ENCODE measurements around the gene CCL15. TPM values are rescaled to one million over a fixed set of nuclear protein-coding genes. Genes with fewer than 3 reads are reported as not detected.
"Not testable (repeated sequence)": the region's sequence is repeated elsewhere in the genome, so short reads cannot be mapped to it uniquely, and the experiment has no call there.

The CCL15 gene
- polyA plus RNA-seq, 3 donors = 0.07 TPM; not detected in 2

GRCh38 chr17:36000732-36001109 is 632 bp downstream of the CCL15 start:
- 75 to 83% (median 80%) methylated on average over 6 of the region's 6 CpGs for WGBS, 3 donors
- H3K27ac ChIP-seq (ENCODE audit: low read depth, low read length) = no peak overlapping the region

- WGBS, 3 donors = 65 to 77% (median 71%) methylated on average over 1 of the region's 1 CpG
- no peak overlapping the region for H3K27ac ChIP-seq (ENCODE audit: low read depth, low read length)
Observed at GRCh38 chr17:35998756-35999155, 2.6 kb downstream of the CCL15 start.

DNA sequence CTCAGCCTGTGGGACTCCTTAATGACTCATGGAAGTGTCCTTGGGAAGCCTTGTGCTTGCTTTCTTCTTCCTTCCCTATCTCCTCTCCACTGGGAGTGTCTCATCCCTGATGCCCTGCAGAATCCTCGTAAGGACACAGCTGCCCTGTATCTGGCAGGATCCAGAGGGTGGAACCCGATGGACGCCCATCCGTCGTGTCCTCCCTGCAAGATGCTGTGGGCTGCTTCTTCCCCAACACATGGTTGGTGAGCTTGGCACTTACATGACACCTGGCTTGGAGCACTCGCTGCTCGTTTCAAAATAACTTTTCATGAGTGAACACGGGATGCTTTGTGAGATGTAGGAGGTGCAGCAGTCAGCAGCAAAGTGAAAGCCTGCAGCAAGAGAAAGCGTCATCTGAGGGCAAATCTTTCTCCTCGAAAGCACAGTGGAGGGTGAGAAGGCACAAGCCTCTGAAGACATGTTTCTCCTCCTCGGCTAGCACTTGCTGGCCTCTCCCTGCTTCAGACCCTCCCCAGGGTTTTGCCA is 3.3 kb downstream of the CCL15 start:
- 77 to 79% (median 77%) methylated on average over 11 of the region's 11 CpGs for WGBS, 3 donors
- no peak overlapping the region for H3K27ac ChIP-seq (ENCODE audit: low read depth, low read length)

DNA sequence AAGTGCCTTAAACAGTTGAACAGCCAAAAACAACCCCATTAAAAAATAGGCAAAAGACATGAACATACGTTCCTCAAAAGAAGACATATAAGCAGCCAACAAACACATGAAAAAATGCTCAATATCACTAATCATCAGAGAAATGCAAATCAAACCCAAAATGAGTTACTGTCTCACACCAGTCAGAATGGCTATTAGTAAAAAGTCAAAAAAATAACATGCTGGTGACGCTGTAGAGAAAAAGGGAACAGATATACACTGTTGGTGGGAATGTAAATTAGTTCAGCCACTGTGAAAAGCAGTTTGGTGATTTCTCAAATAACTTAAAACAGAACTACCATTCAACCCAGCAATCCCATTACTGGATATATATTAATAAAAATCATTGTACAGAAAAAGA is 6.0 kb downstream of the CCL15 start:
- H3K27ac ChIP-seq (ENCODE audit: low read depth, low read length) = not testable (repeated sequence)
- WGBS, 3 donors = 84 to 90% (median 85%) methylated on average over 2 of the region's 2 CpGs

DNA sequence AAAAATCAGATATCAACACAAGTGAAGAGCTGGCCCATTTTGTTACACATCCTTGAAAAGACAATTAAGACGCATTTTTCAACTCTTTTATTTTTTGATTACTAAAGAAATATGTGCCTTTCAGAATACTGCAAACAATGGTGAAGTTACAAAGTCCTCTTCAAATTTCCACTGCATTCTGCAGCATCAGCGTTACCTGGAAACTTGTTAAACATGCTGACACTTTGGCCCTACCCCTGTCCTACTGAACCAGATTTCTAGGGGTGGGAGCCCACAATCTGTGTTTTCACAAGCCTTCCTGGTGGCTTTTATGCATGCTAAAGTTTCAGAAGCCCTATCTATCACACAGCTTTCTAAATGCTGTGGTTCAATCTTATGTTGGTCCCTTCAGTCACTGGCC is 10.3 kb downstream of the CCL15 start:
- WGBS, 3 donors = 76 to 93% (median 78%) methylated on average over 2 of the region's 2 CpGs
- no peak overlapping the region for H3K27ac ChIP-seq (ENCODE audit: low read depth, low read length)

GRCh38 chr17:35988164-35988563 is 13.2 kb downstream of the CCL15 start:
- no peak overlapping the region for H3K27ac ChIP-seq (ENCODE audit: low read depth, low read length)

DNA sequence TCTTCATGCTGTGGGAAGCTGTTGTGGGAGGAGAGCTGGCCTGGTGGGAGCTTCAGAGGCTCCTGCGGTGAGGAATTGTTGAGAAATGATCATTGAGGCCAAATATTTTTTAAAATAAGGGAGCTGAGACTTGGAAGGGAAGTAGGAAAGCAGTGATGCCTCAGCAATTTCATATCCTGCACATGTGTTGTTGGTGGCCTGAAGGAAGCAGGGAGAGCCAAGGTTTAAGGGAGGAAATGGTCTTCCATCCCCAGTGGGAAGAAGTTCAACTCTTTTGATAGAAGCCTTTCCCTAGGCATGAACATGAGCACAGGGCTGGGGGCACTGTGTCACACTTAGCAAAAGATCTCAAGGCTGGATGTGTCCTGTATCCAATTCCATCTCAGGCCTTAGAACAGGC is 14.7 kb downstream of the CCL15 start, which contains the start of gene CCL14:
Gene CCL14 (minus strand): TSS at position 87 of the 400 bp plus-strand sequence. CDS start 80 bp downstream, at position 7.
- 25 to 70% (median 48%) methylated on average over 1 of the region's 1 CpG for WGBS, 3 donors
- H3K27ac ChIP-seq (ENCODE audit: low read depth, low read length) = no peak within 1 kb of the TSS

DNA sequence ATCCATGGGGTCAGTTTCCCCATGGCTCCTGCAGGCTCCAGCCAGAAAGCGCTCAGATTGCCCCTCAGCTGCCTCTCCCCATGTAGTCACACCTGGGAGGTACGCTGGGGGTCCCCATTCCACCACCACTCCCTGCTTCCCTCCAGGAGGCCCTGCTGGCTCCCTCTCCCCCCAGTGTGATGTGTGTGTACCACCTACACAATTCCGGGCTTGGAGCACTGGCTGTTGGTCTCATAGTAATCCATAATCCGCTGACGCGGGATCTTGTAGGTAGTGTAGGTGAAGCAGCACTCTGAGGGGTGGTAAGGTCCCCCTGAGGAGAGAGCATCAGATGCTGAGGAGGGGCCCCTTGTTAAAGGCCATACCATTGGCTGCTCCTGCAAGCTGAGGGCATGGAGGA is 17.2 kb downstream of the CCL15 start:
- no peak overlapping the region for H3K27ac ChIP-seq (ENCODE audit: low read depth, low read length)
- 89 to 95% (median 95%) methylated on average over 6 of the region's 6 CpGs for WGBS, 3 donors

- no peak overlapping the region for H3K27ac ChIP-seq (ENCODE audit: low read depth, low read length)
- WGBS, 3 donors = 87 to 91% (median 90%) methylated on average over 3 of the region's 3 CpGs
Observed at GRCh38 chr17:35982409-35983191, 18.8 kb downstream of the CCL15 start.

GRCh38 chr17:35981908-35982330 is 19.4 kb downstream of the CCL15 start:
- H3K27ac ChIP-seq (ENCODE audit: low read depth, low read length) = no peak overlapping the region
- WGBS, 3 donors = 50 to 76% (median 59%) methylated on average over 4 of the region's 4 CpGs

DNA sequence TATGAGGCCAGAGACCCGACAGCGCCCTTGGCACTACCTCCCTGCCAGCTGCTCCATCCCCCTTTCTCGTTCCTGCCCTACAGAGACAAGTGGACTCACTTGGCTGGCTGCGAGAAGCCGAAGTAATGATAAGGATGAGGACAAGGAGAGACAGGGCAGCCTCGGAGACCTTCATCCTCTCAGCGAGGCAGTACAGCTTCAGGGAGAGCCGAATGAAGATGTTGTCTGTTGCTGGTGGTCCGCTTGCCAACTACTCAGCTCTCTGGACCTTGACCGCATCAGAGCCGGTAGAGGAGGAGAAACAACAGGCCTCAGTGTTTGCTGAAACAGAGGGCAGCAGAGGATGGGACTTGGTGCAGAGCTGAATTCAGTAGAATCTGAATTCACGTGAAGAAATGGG is 20.1 kb downstream of the CCL15 start, which contains the start of gene CCL16:
Gene CCL16 (minus strand): TSS at position 252 of the 400 bp plus-strand sequence. CDS start 77 bp downstream, at position 175.
- no peak within 1 kb of the TSS for H3K27ac ChIP-seq (ENCODE audit: low read depth, low read length)
- WGBS, 3 donors = 87 to 92% (median 91%) methylated on average over 12 of the region's 12 CpGs

DNA sequence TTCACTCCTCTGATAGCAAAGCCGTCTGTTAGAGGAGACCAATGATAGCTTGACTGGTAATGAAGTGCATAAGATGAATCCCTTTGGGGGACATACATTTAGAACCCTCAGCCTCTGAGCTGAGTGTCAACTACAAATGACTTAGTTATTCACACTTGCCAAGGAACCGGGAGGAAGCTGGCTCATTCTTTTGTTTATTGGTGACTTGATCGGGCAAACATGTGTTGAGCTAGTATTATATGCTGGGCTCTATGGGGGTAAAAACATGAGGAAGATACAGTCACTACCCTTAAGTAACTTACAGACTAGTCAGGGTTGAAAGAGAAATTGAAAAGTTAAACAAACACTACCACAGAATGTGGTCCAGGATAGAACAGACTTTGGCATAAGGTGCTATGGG is 23.0 kb downstream of the CCL15 start:
- H3K27ac ChIP-seq (ENCODE audit: low read depth, low read length) = no peak overlapping the region
- WGBS, 3 donors = 81 to 87% (median 82%) methylated on average over 3 of the region's 3 CpGs

- H3K27ac ChIP-seq (ENCODE audit: low read depth, low read length) = no peak overlapping the region
- 89 to 97% (median 95%) methylated on average over 7 of the region's 7 CpGs for WGBS, 3 donors
Observed at GRCh38 chr17:35977509-35977908, 23.8 kb downstream of the CCL15 start.

GRCh38 chr17:35973333-35974260 is 27.8 kb downstream of the CCL15 start:
- WGBS, 3 donors = 41 to 58% (median 55%) methylated on average over 10 of the region's 10 CpGs
- no peak overlapping the region for H3K27ac ChIP-seq (ENCODE audit: low read depth, low read length)

DNA sequence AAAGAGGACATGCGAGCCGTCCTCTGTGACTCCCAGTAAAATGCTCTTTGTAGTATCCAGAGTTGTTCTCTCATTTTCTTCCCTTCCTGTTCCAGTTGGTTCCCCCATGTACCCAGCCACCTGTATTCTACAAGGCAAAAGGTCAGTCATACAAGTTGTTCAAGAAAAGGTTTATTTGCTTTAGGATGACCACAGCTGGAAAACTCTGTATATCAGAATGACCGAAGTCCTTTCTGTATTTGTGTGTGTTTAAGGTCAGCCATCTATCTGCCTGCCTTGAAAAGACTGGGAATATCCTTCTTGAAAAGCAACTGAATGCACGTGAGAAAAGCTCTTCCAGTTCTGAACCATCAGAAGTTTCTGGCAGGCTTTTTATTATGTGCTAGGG is 28.4 kb downstream of the CCL15 start:
- no peak overlapping the region for H3K27ac ChIP-seq (ENCODE audit: low read depth, low read length)
- 64 to 79% (median 77%) methylated on average over 4 of the region's 4 CpGs for WGBS, 3 donors

- H3K27ac ChIP-seq (ENCODE audit: low read depth, low read length) = no peak overlapping the region
- 83 to 92% (median 88%) methylated on average over 6 of the region's 6 CpGs for WGBS, 3 donors
Observed at GRCh38 chr17:35972535-35972934, 28.8 kb downstream of the CCL15 start.

DNA sequence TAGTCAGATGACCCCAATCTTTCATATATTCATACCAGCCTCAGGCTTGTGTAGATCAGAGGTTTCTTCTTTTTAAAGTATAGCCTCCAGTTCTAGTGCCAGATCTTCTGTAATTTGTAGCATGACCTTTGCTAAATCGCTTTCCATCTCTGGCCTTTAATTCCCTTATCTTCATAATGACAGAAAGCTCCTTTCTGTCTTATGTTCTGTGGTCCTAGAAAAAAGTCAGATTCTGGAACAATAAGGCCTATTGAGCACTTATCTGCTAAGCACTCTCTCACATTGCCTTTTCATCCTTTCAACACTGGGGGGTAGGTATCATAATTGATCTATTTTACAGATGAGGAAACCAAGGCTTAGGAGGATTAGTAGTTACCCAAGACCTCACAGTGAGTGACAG is 29.3 kb downstream of the CCL15 start:
- H3K27ac ChIP-seq (ENCODE audit: low read depth, low read length) = no peak overlapping the region

GRCh38 chr17:35969558-35970380 is 31.6 kb downstream of the CCL15 start:
- WGBS, 3 donors = 32 to 40% (median 35%) methylated on average over 8 of the region's 8 CpGs
- H3K27ac ChIP-seq (ENCODE audit: low read depth, low read length) = no peak overlapping the region

More for the DNA sequence above, 29.3 kb downstream of the CCL15 start:
- 59 to 96% (median 80%) methylated on average over 1 of the region's 1 CpG for WGBS, 3 donors

Measured in adipose tissue (tissue), 3 donors.